ENCODE data around the gene CLSTN3. TPM values are rescaled to one million over a fixed set of nuclear protein-coding genes. Genes with fewer than 3 reads are reported as not detected.

Gene CLSTN3
- total and polyA plus RNA-seq, 3 donors from 2014 or later, result 18.8 to 22.7 (median 19.9) TPM

DNA sequence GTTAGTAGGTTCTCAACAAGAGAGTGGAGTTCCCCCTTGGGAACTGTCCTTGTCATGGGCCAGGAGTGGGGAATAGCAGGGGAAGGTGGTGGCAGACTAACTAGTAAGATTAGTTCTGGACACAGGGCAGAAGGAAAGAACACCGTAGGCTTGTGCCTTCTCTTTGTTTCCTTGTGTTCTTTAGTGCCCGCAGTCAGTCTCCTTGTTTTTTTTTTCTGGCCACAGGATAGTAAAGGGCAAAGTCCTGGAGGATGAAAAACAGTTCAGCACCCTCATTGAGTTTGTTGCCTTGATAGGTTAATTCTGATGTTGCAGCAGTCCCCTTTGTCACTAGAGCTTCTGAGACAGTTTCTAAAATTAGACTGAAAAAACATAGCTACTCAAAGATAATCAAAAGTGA is 67.7 kb downstream of the CLSTN3 start:
- intact Hi-C loops (cut with DNase I; ENCODE audit: low total_unique reads), result no loop called here
- no peak for DNase-seq
- H3K9me3 ChIP-seq, result no peaks in the 10 kb centered on the region
- no peak overlapping the region for H3K4me3 ChIP-seq
- H3K4me1 ChIP-seq, result peaks cover 12% of the 10 kb centered on the region
- no peaks in the 10 kb centered on the region for H3K36me3 ChIP-seq (ENCODE audit: low read depth, missing control alignments)
- TF ChIP-seq, protein P1, sequence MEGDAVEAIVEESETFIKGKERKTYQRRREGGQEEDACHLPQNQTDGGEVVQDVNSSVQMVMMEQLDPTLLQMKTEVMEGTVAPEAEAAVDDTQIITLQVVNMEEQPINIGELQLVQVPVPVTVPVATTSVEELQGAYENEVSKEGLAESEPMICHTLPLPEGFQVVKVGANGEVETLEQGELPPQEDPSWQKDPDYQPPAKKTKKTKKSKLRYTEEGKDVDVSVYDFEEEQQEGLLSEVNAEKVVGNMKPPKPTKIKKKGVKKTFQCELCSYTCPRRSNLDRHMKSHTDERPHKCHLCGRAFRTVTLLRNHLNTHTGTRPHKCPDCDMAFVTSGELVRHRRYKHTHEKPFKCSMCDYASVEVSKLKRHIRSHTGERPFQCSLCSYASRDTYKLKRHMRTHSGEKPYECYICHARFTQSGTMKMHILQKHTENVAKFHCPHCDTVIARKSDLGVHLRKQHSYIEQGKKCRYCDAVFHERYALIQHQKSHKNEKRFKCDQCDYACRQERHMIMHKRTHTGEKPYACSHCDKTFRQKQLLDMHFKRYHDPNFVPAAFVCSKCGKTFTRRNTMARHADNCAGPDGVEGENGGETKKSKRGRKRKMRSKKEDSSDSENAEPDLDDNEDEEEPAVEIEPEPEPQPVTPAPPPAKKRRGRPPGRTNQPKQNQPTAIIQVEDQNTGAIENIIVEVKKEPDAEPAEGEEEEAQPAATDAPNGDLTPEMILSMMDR (IDR thresholded peaks at IDR 0.05), result no peak
- TF ChIP-seq POLR2A (IDR thresholded peaks at IDR 0.05), result no peak
- no peaks in the 10 kb centered on the region for H3K27me3 ChIP-seq
- 65 to 68% methylated on average over 2 of the region's 2 CpGs for WGBS, 2 donors
- no peak overlapping the region for H3K27ac ChIP-seq

DNA sequence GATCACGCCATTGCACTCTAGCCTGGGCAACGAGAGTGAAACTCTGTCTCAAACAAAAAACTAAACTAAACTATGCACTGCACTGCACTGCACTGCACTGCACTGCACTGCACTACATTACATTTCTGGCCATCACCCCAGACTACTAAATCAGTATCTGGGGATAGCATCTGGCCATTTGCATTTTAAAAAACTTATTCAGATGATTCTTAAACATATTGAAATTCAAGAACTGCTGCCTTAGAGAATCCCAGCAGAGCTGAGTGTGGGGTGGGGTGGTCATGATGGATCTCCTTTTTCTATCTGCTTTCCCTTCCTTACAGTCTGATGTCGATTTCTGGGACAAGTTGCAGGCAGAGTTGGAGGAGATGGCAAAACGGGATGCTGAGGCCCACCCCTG is 72.9 kb downstream of the CLSTN3 start:
- Histone ChIP-seq H3K4me3 (no peak overlapping the region), H3K36me3 (ENCODE audit: low read depth, missing control alignments) (no peaks in the 10 kb centered on the region), H3K27ac (no peak overlapping the region), H3K27me3 (no peaks in the 10 kb centered on the region), H3K4me1 (no peaks in the 10 kb centered on the region), H3K9me3 (no peaks in the 10 kb centered on the region)
- 90 to 94% methylated on average over 4 of the region's 4 CpGs for WGBS, 2 donors
- TF ChIP-seq, protein P1 (IDR thresholded peaks at IDR 0.05), result no peak
- TF ChIP-seq POLR2A (IDR thresholded peaks at IDR 0.05), result no peak
- no peak for DNase-seq
- intact Hi-C loops (cut with DNase I; ENCODE audit: low total_unique reads), result no loop called here

DNA sequence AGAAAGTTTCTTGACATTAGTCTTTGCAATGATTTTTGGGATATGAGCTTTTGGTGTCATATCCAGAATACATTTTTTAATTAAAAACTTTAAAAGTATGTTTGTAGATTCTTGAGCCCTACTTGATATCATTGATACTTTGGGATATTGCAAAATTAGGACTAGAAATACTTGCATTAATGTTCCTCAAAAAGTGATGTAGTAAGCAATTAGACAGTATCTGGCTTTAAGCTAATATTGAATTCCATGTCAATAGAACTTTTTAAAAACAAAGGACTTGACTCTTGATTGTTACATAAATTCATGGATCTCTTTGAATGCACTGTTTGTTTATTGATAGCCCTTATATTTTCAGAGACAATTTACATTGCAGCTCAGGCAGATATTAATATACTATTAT is 74.9 kb downstream of the CLSTN3 start:
- no peaks in the 10 kb centered on the region for H3K4me1 ChIP-seq
- no peaks in the 10 kb centered on the region for H3K27me3 ChIP-seq
- TF ChIP-seq, protein P1 (IDR thresholded peaks at IDR 0.05), result no peak
- TF ChIP-seq POLR2A (IDR thresholded peaks at IDR 0.05), result no peak
- H3K4me3 ChIP-seq, result no peak overlapping the region
- intact Hi-C loops (cut with DNase I; ENCODE audit: low total_unique reads), result no loop called here
- no peak for DNase-seq
- H3K36me3 ChIP-seq (ENCODE audit: low read depth, missing control alignments), result no peaks in the 10 kb centered on the region
- no peak overlapping the region for H3K27ac ChIP-seq
- H3K9me3 ChIP-seq, result no peaks in the 10 kb centered on the region

DNA sequence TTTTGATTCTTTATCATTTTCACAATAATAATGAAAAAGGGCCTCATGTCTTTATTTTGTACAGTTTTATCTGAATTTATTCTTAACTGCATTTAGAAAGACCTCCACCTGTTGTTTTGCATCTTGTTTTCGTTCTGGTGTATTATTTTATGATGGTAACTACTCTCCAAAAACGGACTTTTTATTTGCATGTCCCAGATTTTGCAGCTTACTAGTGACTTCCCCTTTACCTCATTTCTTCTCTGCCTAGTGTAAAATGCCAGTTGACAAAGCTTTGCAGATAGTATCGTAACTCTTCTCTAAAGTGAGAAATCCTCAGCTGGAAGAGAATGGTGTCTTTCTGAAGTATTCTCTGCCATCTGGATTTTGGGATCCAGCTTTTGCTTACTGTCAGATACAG is 76.5 kb downstream of the CLSTN3 start:
- no peak overlapping the region for H3K4me3 ChIP-seq
- TF ChIP-seq POLR2A (IDR thresholded peaks at IDR 0.05), result no peak
- TF ChIP-seq, protein P1 (IDR thresholded peaks at IDR 0.05), result no peak
- H3K27ac ChIP-seq, result no peak overlapping the region
- no peaks in the 10 kb centered on the region for H3K27me3 ChIP-seq
- H3K9me3 ChIP-seq, result no peaks in the 10 kb centered on the region
- H3K36me3 ChIP-seq (ENCODE audit: low read depth, missing control alignments), result peaks cover 2% of the 10 kb centered on the region
- H3K4me1 ChIP-seq, result no peaks in the 10 kb centered on the region
- 91 to 93% methylated on average over 3 of the region's 3 CpGs for WGBS, 2 donors
- no peak for DNase-seq
- intact Hi-C loops (cut with DNase I; ENCODE audit: low total_unique reads), result no loop called here

DNA sequence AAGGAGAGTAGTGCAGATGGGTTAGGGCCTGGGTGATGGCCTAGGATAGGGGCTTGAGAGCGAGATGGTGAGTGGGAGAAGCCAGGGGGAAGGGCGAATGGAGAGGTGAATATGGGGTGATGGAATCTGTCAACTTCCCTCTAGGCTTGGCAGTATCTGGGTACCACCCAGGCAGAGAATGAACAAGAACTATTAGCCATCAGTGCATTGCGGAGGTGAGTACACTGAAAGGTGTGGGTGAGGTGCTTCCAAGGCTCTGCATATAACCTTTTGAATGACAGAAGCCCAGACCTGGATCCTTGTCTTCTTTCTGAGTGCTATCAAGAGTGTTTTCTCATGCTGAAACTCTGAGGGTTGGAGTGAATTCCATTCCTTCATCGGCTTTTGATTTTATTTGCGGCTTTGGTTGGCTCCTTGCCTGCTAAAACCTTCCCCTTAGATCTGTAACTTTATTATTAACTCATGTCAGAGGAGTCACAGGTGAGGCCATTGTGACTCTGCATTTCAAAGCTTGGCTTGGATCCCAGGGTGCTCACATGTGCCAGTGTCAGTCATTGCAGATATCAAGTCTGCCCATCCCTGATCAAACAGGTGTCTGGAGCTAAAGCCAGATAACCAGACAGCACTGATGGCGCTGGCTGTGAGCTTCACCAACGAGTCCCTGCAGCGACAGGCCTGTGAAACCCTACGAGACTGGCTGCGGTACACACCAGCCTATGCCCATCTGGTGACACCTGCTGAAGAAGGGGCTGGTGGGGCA is 77.9 kb downstream of the CLSTN3 start:
- intact Hi-C loops (cut with DNase I; ENCODE audit: low total_unique reads), result no loop called here

More for the DNA sequence above, 77.9 kb downstream of the CLSTN3 start:
- no peak for DNase-seq
- Histone ChIP-seq H3K4me3 (no peak overlapping the region), H3K27ac (no peak overlapping the region), H3K9me3 (no peaks in the 10 kb centered on the region), H3K4me1 (no peaks in the 10 kb centered on the region), H3K36me3 (ENCODE audit: low read depth, missing control alignments) (peaks cover 2% of the 10 kb centered on the region), H3K27me3 (no peaks in the 10 kb centered on the region)
- 94 to 97% methylated on average over 5 to 10 of the region's 10 CpGs for WGBS, 2 donors
- TF ChIP-seq, protein P1 (IDR thresholded peaks at IDR 0.05), result no peak
- TF ChIP-seq POLR2A (IDR thresholded peaks at IDR 0.05), result no peak

Measured in testis (tissue), 3 donors.